ENCODE results near the gene AEN.

AEN gene

DNA sequence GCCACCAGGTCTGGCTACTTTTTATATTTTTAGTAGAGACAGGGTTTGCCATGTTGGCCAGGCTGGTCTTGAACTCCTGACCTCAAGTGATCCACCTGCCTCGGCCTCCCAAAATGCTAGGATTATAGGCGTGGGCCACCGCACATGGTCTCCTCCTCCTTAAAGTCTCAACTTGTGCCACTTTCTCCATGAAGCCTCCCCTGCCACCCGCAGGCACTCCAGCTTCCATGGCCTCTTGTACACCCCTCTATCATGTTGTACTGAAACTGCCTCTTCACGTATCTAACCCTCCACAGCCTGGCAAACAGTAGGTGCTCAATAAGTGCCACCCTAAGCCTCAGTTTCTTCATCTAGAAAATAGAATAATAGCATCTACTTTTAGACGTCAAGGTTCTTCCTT, 57.6 kb downstream of the AEN start:
- no peaks in the 10 kb centered on the region for H3K4me1 Mint-ChIP-seq (ENCODE audit: low read depth)
- H3K27me3 Mint-ChIP-seq: peaks cover 9% of the 10 kb centered on the region
- intact Hi-C loops (cut with micrococcal nuclease): no loop called here
- no peaks in the 10 kb centered on the region for H3K36me3 Mint-ChIP-seq (ENCODE audit: low read depth)
- no peak overlapping the region for H3K27ac Mint-ChIP-seq
- H3K9me3 Mint-ChIP-seq: no peaks in the 10 kb centered on the region
- H3K4me3 Mint-ChIP-seq: no peak overlapping the region

DNA sequence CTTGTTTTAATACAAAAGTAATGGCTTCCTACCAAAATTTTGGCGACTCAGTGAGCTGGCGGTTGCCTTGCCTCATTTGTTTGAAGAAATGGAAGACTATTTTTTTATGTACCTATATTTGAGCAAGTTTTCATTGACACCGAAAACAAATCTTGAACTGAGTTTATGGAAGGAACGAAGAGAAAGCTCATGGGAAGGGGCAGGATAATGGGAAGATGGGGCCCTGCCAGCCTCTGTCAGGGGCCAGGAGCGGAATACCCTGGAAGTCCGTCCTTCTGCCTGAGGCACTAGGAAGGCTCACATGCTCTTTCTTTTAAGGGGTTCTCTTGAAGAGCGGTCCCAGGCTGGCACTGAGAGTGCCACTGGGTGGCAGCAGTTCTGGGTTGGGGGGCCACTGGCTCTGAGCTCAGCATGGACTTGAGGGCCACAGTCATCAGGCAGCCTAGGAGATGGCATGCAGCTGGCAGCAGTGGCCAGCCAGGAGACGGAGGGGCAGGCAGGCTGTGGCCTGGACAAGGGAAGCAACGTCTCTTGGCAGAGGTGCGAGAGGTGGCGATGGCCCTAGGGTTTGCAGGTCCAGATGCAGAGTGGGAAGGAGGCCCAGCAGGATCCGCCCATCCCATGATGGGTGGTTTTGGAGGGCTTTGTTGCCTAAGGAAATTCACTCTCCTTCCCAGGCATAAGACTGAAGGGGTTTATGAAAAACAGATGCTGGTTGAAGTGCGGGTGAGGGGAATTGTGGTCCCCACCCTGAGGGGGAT, 59.3 kb downstream of the AEN start:
- Mint-ChIP-seq H3K36me3 (ENCODE audit: low read depth) (no peaks in the 10 kb centered on the region), H3K27me3 (peaks cover 10% of the 10 kb centered on the region), H3K4me3 (no peak overlapping the region), H3K27ac (no peak overlapping the region), H3K9me3 (no peaks in the 10 kb centered on the region), H3K4me1 (ENCODE audit: low read depth) (no peaks in the 10 kb centered on the region)
- intact Hi-C loops (cut with micrococcal nuclease): no loop called here

DNA sequence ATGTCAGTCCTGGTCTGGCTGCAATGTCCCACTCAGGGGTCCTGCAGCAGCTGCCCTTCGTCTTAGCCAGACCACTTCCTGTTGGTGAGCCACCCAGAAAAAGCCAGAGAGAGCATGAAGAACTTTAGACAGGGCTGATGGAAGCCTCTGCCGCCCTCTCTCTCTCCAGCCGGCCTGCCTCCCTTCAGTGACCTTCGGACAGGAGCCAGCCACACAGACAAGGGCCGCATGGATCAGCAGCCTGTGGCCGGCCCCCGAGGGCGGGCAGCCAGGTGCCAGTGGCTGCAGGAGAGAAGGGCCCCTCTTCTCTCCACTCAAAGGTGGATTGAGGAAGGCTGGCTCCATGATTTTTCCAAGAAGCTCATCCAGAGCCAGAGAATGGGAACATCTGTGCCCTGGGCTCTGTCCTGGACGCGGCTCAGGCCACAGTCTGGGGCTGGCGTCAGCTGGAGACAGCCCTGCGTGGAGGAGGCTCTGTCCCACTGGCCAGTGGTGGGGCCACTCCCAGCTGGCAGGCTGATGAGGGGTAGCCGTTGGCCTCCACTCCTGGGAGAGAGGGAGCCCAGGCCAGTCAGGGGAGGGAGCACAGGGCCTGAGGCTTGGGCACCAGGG, 60.6 kb downstream of the AEN start:
- Mint-ChIP-seq H3K4me3 (no peak overlapping the region), H3K4me1 (ENCODE audit: low read depth) (no peaks in the 10 kb centered on the region), H3K27me3 (peaks cover 8% of the 10 kb centered on the region), H3K36me3 (ENCODE audit: low read depth) (no peaks in the 10 kb centered on the region), H3K9me3 (no peaks in the 10 kb centered on the region), H3K27ac (no peak overlapping the region)
- intact Hi-C loops (cut with micrococcal nuclease): no loop called here
